ENCODE data around the gene STING1. TPM values are rescaled to one million over a fixed set of nuclear protein-coding genes. Genes with fewer than 3 reads are reported as not detected.

STING1 gene
- total and polyA plus RNA-seq, 10 of the 15 experiments (the other 5 are each of a cell fraction or from before 2014, with no cell fraction given): 10.1 to 56.1 (median 41.0) TPM

DNA sequence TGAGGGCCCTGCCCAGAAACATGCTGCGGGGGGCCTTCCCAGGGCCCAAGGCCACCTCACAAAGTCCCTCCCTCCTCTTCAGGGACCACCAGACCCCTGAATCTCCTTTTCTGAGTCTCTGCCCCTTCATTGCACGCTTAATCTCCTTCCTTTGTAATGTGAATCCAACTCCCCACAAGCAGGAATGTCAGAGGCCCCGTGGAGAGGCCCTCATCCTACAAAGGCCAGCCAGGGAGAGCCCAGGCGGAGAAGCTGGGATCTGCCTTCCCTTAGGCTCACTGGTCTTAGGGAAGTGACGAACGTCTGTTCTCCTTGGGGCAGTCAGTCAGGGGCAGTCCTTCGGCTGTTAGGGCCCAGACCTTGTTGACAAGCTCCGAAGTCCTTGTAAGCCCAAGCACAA is 9.5 kb downstream of the STING1 start:
- FAIRE-seq (no peak), ATAC-seq (no peak), DNase-seq (ENCODE audit: low read depth, low spot score) (no peak)
- Histone ChIP-seq H3K79me2 (ENCODE audit: control insufficient read depth, insufficient read depth, low read length) (no peaks in the 10 kb centered on the region), H3K27me3 (replicated peaks in 1 of 2; ENCODE audit: control insufficient read depth in 2 of 2, insufficient read depth in 2 of 2, low read length in 1 of 2) (no peaks in the 10 kb centered on the region), H3K4me1 (ENCODE audit: control insufficient read depth, insufficient read depth, low read length) (peaks cover 12% of the 10 kb centered on the region), H3K9me3 (replicated peaks; ENCODE audit: control insufficient read depth, insufficient read depth, low read length) (no peaks in the 10 kb centered on the region), H3K4me3 (no peak overlapping the region), H3K4me2 (ENCODE audit: control insufficient read depth, insufficient read depth) (no peak overlapping the region), H3K27ac (ENCODE audit: control insufficient read depth, insufficient read depth) (no peak overlapping the region), H3K9ac (ENCODE audit: control insufficient read depth, insufficient read depth, low read length) (no peak overlapping the region), H3K36me3 (ENCODE audit: control insufficient read depth in 2 of 2, insufficient read depth in 2 of 2, low read length in 1 of 2) (peaks cover 0 to 4% of the 10 kb centered on the region in 2 experiments; a peak in 2 of 4 replicates), H2AFZ (ENCODE audit: control insufficient read depth, low read depth, low read length) (no peak overlapping the region), H4K20me1 (ENCODE audit: control insufficient read depth, insufficient read depth) (no peaks in the 10 kb centered on the region)
- ChIA-PET RAD21 (ENCODE audit: unreplicated experiment) (interaction anchor here (1.2 to 1.9 kb wide), 2 partner anchors 11 to 50 kb away, joined by 3 to 4 read pairs; partner anchors contain the start of gene ECSCR), SMC1A (ENCODE audit: uncharacterized antibody, unreplicated experiment) (no interaction called here), CTCF (interaction anchor here (1.2 to 2.1 kb wide), 4 partner anchors 9 to 40 kb away, joined by 4 to 10 read pairs (median 5); partner anchors contain the start of gene STING1), POLR2A (interaction anchor here (1.3 kb wide), 1 partner anchor 15 kb away, joined by 4 read pairs; no protein-coding TSS in a partner anchor)
- intact Hi-C loops (cut with micrococcal nuclease; ENCODE audit: unreplicated experiment): no loop called here
- BruUV-seq (replicated peaks): no TSS peak
- in situ Hi-C loops (cut with MboI): no loop called here
- WGBS (ENCODE audit: insufficient coverage, insufficient replicate concordance, low lambda C conversion rate, missing lambda C conversion rate): 47% methylated on average over 8 of the region's 8 CpGs
- TF ChIP-seq, protein P1, sequence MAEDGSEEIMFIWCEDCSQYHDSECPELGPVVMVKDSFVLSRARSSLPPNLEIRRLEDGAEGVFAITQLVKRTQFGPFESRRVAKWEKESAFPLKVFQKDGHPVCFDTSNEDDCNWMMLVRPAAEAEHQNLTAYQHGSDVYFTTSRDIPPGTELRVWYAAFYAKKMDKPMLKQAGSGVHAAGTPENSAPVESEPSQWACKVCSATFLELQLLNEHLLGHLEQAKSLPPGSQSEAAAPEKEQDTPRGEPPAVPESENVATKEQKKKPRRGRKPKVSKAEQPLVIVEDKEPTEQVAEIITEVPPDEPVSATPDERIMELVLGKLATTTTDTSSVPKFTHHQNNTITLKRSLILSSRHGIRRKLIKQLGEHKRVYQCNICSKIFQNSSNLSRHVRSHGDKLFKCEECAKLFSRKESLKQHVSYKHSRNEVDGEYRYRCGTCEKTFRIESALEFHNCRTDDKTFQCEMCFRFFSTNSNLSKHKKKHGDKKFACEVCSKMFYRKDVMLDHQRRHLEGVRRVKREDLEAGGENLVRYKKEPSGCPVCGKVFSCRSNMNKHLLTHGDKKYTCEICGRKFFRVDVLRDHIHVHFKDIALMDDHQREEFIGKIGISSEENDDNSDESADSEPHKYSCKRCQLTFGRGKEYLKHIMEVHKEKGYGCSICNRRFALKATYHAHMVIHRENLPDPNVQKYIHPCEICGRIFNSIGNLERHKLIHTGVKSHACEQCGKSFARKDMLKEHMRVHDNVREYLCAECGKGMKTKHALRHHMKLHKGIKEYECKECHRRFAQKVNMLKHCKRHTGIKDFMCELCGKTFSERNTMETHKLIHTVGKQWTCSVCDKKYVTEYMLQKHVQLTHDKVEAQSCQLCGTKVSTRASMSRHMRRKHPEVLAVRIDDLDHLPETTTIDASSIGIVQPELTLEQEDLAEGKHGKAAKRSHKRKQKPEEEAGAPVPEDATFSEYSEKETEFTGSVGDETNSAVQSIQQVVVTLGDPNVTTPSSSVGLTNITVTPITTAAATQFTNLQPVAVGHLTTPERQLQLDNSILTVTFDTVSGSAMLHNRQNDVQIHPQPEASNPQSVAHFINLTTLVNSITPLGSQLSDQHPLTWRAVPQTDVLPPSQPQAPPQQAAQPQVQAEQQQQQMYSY (CRISPR knock-in tag; IDR thresholded peaks at IDR 0.05): no peak
- TF ChIP-seq IKZF1 (conservative IDR thresholded peaks at IDR 0.05): no peak

Data from GM12878 (cell line).